HG02610 (cell line): ENCODE measurements around the gene SP4.

Experiments
- ATAC-seq: cut with Tn5 transposase; IDR thresholded peaks from one replicate; pipeline ENCODE4 v1.9.1; 2021; ENCODE audit warnings: mild to moderate bottlenecking, moderate library complexity; ENCODE audit not compliant: unreplicated experiment

Gene SP4

GRCh38 chr7:21443149-21443841 lies 15.4 kb downstream of the SP4 start:
- no peak for ATAC-seq

- no peak for ATAC-seq
Observed at GRCh38 chr7:21448974-21449373, 21.1 kb downstream of the SP4 start.

DNA sequence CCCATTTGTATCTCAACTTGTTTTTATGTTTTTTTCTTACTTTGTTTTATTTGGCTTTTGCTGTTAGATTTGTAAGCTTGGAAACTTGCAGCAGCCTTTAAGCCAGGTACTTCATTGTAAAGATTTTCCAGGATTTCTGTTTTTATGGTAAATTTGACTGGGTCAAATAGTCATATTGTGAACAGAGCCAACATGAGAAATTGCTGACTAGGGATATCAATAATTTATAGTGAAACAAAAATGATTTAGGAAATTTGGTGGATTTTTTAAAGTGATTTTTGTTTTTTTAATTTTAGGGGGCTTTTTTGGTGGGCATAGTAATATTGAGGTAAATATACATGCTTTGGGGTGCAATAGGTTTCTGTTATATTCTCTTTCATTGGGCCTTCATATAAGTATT lies 22.2 kb downstream of the SP4 start:
- ATAC-seq: no peak

- ATAC-seq: no peak
Observed at GRCh38 chr7:21450941-21451340, 23.1 kb downstream of the SP4 start.

DNA sequence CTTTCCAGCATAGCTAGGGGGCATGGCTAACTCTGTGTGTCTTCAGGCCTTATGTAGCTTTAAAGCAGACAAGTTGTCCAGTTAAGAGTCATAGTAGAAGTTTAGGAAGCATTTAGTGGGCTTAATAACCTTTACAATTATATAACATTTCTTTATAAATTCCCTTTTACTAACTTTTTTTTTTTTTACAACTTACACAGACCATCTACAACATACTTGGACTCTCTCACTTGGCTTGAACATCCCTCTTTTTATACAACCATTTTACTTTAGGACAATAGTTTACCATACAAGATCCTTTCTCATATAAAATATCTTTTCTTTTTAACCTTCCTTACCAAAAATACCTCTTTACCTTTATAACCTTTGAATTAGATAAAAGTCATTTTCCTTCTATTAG lies 26.3 kb downstream of the SP4 start:
- no peak for ATAC-seq

- ATAC-seq: no peak
Observed at GRCh38 chr7:21454906-21455305, 27.0 kb downstream of the SP4 start.

- no peak for ATAC-seq
Observed at GRCh38 chr7:21461282-21461681, 33.4 kb downstream of the SP4 start.

DNA sequence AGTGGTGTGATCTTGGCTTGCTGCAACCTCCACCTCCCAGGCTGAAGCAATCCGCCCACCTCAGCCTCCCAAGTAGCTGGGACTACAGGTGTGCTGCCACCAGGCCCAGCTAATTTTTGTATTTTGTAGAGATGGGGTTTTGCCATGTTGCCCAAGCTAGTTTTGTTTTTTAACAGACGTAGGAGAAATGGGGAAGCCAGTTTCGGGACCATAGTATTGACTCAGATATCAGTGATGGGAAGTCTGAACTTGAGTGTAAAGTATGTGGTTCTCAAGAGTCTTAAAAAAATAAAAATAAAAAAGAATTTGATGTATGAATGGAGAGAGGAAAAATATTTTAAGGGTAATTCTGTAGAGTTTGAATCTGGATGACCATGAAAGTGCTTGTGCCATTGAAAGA lies 34.2 kb downstream of the SP4 start:
- ATAC-seq: no peak

GRCh38 chr7:21463524-21463923 lies 35.6 kb downstream of the SP4 start:
- no peak for ATAC-seq

- ATAC-seq: no peak
Observed at GRCh38 chr7:21468969-21469368, 41.1 kb downstream of the SP4 start.

DNA sequence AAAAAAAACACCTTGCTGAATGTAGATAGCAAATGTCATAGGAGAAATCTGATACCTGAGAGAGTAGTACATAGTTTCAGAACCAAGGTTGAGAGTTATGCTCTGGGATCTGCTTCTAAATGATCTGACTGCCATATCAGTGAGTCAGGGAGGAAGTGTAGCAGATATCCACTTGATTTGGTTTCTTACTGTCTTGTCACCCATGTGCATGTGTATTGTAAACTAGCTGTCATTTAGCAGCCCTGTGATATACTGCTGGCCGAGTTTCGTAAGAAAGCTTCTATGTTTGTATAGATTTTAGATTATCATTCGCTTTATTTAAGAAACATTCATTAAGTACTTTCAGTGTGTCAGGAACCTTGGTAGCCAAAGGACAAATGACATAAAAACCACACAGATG lies 42.0 kb downstream of the SP4 start:
- ATAC-seq: no peak

GRCh38 chr7:21472029-21472428 lies 44.1 kb downstream of the SP4 start:
- ATAC-seq: no peak

DNA sequence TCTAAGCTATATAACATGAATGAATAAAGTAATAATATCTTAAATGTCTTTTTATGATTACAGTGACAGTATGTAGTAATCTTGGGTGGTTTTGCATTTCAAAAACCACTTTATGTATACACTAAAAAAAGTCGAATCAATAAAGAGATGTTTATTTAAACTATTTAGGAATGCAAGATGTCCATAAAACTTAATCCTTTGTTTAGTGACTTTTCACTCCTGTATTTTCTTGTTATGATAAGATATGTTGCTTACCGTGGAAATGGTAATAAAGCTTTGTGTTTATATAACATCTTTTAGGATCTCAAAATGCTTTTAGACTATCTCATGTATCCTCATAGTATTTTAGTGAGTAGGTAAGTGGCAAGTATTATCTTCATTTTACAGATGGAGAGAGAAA lies 48.5 kb downstream of the SP4 start:
- no peak for ATAC-seq

DNA sequence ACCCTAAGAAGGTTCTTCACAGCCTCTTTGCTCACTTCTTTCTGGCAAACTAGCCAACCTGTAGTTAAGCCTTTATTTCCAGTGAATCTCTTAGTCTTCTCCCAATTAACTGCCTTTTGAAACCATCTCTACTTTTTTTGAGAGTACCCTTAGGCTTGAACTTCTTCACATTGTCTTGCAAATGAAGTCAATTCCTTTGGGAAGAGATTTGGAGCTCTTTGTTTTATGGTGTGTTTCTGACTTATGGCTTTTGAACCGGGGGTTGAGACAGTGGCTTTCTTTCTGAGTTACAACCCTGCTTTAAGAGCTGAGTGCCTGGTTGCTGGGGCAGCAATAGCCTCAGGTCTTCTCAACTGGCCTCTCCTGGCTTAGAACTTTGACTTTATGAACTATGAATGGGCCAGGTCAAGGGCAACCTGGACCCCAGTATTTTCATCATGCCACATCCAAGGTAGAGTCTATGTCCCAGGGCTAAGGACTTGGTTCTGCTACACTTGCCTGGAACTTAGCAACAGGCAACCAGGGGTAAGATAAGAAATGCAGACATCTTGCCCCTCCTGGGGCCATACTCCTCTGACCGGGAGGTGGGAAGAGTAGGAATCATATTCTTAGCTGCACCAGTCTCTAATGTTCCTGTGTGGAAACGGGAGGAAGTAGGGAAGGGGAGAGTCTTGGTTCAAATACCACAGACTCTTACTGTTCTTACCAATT lies 53.0 kb downstream of the SP4 start:
- ATAC-seq: no peak

GRCh38 chr7:21486511-21486910 lies 58.6 kb downstream of the SP4 start:
- no peak for ATAC-seq

DNA sequence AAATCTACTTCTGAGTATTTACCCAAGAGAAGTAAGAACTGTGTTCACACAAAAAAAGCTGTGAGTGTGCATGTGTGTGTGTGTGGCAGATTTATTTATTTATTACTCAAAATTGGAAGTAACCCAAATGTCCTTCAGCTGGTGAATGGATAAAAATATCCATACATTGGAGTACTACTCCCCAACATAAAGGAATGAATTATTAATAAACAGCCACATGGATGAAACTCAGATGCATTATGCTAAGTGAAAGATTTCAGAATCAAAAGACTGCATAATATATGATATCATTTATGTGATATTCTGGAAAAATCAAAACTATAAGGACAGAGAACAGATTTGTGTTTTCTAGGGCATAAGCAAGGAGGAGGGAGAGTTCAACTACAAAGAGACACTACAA lies 67.8 kb downstream of the SP4 start:
- ATAC-seq: no peak

GRCh38 chr7:21497072-21497471 lies 69.2 kb downstream of the SP4 start:
- no peak for ATAC-seq

- no peak for ATAC-seq
Observed at GRCh38 chr7:21500117-21500832, 72.4 kb downstream of the SP4 start.

- ATAC-seq: no peak
Observed at GRCh38 chr7:21504021-21504420, 76.1 kb downstream of the SP4 start.

DNA sequence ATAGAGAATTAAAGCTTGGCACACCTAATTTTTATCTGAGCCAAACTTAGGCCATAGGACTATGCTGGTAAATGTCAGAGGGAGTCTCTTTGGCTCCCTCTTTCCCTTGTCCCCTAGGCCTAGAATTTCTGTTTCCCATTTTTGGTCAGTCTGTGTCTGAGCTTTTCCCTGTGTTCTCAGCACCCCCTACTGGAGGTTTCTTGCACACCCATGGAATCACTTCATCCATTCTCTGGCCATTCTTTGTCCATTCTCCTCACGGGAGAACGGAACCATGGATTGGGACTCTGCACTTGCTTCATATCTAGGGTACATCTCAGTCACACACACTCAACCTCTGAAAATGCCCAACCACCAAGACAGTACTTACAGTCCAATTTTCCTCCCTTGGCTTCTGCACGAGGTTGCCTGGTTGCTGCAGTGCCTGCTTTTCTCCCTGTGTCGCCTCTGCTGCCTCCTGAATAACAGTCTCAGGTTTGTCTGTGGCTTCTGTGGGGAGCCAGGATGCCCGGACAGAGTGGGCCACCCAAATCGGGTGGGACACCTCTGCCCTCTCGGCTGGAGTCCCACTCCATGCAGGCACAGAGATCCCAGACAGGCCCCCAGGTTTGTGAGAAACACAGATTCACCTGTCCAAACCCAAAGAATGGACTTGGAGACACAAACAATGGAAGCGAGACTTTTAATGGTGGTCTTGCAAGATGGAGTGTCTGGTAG lies 79.9 kb downstream of the SP4 start:
- no peak for ATAC-seq

DNA sequence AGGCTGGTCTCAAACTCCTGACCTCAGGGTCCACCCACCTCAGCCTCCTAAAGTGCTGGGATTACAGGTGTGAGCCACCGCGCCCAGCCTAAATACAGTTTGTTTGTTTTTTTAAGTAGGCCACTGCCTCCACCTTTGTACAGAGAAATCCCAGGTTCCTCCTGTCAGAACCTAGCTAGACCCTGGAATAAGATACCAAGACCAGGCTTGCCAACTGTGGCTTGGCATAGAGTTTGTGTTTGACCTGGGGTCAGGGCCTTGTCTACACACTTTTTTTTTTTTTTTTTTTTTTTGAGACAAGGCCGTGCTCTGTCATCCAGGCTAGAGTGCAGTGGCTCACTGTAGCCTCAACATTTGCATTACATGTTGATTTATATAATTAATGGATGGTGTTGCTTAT lies 80.7 kb downstream of the SP4 start:
- no peak for ATAC-seq
